ENCODE results near the gene IGFL1. TPM values are rescaled to one million over a fixed set of nuclear protein-coding genes. Genes with fewer than 3 reads are reported as not detected.
"Not testable (repeated sequence)": the region's sequence is repeated elsewhere in the genome, so short reads cannot be mapped to it uniquely, and the experiment has no call there.

IGFL1 gene
- total and polyA plus RNA-seq, 2 of the 4 experiments (the other 2 are of a cell fraction): not detected

DNA sequence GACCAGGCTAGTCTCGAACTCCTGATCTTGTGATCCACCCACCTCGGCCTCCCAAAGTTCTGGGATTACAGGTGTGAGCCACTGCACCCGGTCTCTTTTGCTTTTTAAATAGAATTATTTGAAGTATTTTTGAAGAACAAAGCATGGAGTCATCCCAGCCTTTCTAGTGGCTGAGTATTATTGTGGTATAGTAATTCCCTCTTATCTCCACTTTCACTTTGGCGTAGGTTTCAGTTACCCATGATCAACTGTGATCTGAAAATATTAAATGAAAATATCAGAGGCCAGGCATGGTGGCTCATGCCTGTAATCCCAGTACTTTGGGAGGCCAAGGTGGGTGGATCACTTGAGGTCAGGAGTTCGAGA, 36.9 kb upstream of the IGFL1 start:
- H3K9me1 ChIP-seq (ENCODE audit: insufficient read depth, low read length); dilution Hi-C loops (cut with HindIII; ENCODE audit: low sequenced_read_pairs, unreplicated experiment); H2BK15ac ChIP-seq (ENCODE audit: low read depth, low read length); H2AFZ ChIP-seq (replicated peaks; ENCODE audit: low read length, poor library complexity); H2BK20ac ChIP-seq (ENCODE audit: low read depth, low read length); H3K36me3 ChIP-seq (ENCODE audit: control insufficient read depth, insufficient read depth, low read length); in situ Hi-C loops (cut with MboI; ENCODE audit: low sequenced_read_pairs); H3K4ac ChIP-seq (ENCODE audit: low read depth, low read length); H2AK9ac ChIP-seq (replicated peaks; ENCODE audit: low read depth, low read length, poor library complexity); H2AK5ac ChIP-seq (ENCODE audit: low read depth, low read length); H4K20me1 ChIP-seq (ENCODE audit: insufficient read depth, low read length); H3K9ac ChIP-seq (ENCODE audit: low read depth, low read length); H3K79me1 ChIP-seq (ENCODE audit: low read depth in 1 of 2, low read length in 2 of 2); H3K23ac ChIP-seq (ENCODE audit: low read depth, low read length); H4K91ac ChIP-seq (ENCODE audit: insufficient read depth, low read depth, low read length); H3K4me3 ChIP-seq (ENCODE audit: insufficient read depth, low read depth, low read length); H3K27ac ChIP-seq (ENCODE audit: insufficient read depth, low read length); H3K14ac ChIP-seq (replicated peaks; ENCODE audit: low read depth, low read length); H3K56ac ChIP-seq (ENCODE audit: extremely low read depth, insufficient read depth, low read length); BruUV-seq (replicated peaks); H3K4me1 ChIP-seq (ENCODE audit: control insufficient read depth, insufficient read depth, low read length); H3K18ac ChIP-seq (ENCODE audit: low read depth, low read length); POLR2A ChIA-PET (ENCODE audit: unreplicated experiment); H4K5ac ChIP-seq (ENCODE audit: low read depth, low read length); intact Hi-C loops (cut with micrococcal nuclease); DNase-seq; H2BK5ac ChIP-seq (ENCODE audit: low read depth, low read length, poor library complexity, severe bottlenecking); H3K4me2 ChIP-seq (ENCODE audit: low read depth, low read length); H2BK120ac ChIP-seq (ENCODE audit: low read depth, low read length); H4K8ac ChIP-seq (ENCODE audit: low read depth in 2 of 2, low read length in 2 of 2); H3K9me3 ChIP-seq (ENCODE audit: control insufficient read depth, insufficient read depth, low read length): not testable (repeated sequence)
- CTCF ChIA-PET: interaction anchor here (1.5 to 1.6 kb wide), 2 partner anchors 115 to 164 kb away, joined by 3 to 4 read pairs; no protein-coding TSS in a partner anchor
- ATAC-seq (ENCODE audit: low read depth): peak; percentile 19; the same call in 1 of the 2 replicates
- 92% methylated on average over 2 of the region's 5 CpGs; no CpG with 5 or more reads in 1 of the 2 experiments for WGBS, 2 experiments (ENCODE audit: extremely low coverage in 2 of 2, insufficient read length in 1 of 2)
- H3K27me3 ChIP-seq (ENCODE audit: control insufficient read depth, insufficient read depth, low read length): peaks cover 69% of the 10 kb centered on the region
